ENCODE measurements around the gene SMG6.

Gene SMG6

GRCh38 chr17:2049333-2050299 is 254.0 kb downstream of the SMG6 start:
- peak; percentile 75 for DNase-seq (ENCODE audit: low spot score)

- no peak for DNase-seq (ENCODE audit: low spot score)
Measured at GRCh38 chr17:2048805-2049204, 254.8 kb downstream of the SMG6 start.

GRCh38 chr17:2047590-2047989 is 256.0 kb downstream of the SMG6 start:
- DNase-seq (ENCODE audit: low spot score), result no peak

GRCh38 chr17:2044263-2044894 is 259.2 kb downstream of the SMG6 start:
- DNase-seq (ENCODE audit: low spot score), result no peak

GRCh38 chr17:2043785-2044184 is 259.8 kb downstream of the SMG6 start:
- DNase-seq (ENCODE audit: low spot score), result no peak

- no peak for DNase-seq (ENCODE audit: low spot score)
Measured at GRCh38 chr17:2042933-2043332, 260.7 kb downstream of the SMG6 start.

- DNase-seq (ENCODE audit: low spot score), result peak; percentile 43
Measured at GRCh38 chr17:2042390-2042847, 261.2 kb downstream of the SMG6 start.

GRCh38 chr17:2041561-2042389 is 261.8 kb downstream of the SMG6 start, which contains the start of gene OVCA2:
TSS of gene OVCA2 (plus strand) at chr17:2042022. CDS start at chr17:2042048, 26 bp downstream.
- DNase-seq (ENCODE audit: low spot score), result peak; percentile 92

- no peak for DNase-seq (ENCODE audit: low spot score)
Measured at GRCh38 chr17:2040942-2041560, 262.5 kb downstream of the SMG6 start.

- DNase-seq (ENCODE audit: low spot score), result no peak
Measured at GRCh38 chr17:2040219-2040827, 263.3 kb downstream of the SMG6 start.

GRCh38 chr17:2037155-2037554 is 266.4 kb downstream of the SMG6 start:
- no peak for DNase-seq (ENCODE audit: low spot score)

- no peak for DNase-seq (ENCODE audit: low spot score)
Measured at GRCh38 chr17:2035541-2036488, 267.8 kb downstream of the SMG6 start.

- no peak for DNase-seq (ENCODE audit: low spot score)
Measured at GRCh38 chr17:2034806-2035540, 268.6 kb downstream of the SMG6 start.

GRCh38 chr17:2034157-2034556 is 269.4 kb downstream of the SMG6 start:
- DNase-seq (ENCODE audit: low spot score), result no peak

- no peak for DNase-seq (ENCODE audit: low spot score)
Measured at GRCh38 chr17:2033153-2033552, 270.4 kb downstream of the SMG6 start.

GRCh38 chr17:2030779-2031163 is 272.8 kb downstream of the SMG6 start:
- no peak for DNase-seq (ENCODE audit: low spot score)

- peak; percentile 84 for DNase-seq (ENCODE audit: low spot score)
Measured at GRCh38 chr17:2029911-2030778, 273.4 kb downstream of the SMG6 start, which contains the start of gene DPH1. TSS of gene DPH1 (plus strand) at chr17:2030153. CDS start at chr17:2030170, 17 bp downstream.

GRCh38 chr17:2028737-2029136 is 274.8 kb downstream of the SMG6 start:
- no peak for DNase-seq (ENCODE audit: low spot score)
